Dedifferentiated amniotic fluid mesenchymal stem cell (primary cell): ENCODE data around the gene PKHD1.
"Not testable (repeated sequence)": the region's sequence is repeated elsewhere in the genome, so short reads cannot be mapped to it uniquely, and the experiment has no call there.

ENCODE experiments used
- DNase-seq: peaks from one replicate; pipeline ENCODE4 v3.0.0-alpha.2; 2016; ENCODE audit errors: extremely low spot score

The PKHD1 gene

DNA sequence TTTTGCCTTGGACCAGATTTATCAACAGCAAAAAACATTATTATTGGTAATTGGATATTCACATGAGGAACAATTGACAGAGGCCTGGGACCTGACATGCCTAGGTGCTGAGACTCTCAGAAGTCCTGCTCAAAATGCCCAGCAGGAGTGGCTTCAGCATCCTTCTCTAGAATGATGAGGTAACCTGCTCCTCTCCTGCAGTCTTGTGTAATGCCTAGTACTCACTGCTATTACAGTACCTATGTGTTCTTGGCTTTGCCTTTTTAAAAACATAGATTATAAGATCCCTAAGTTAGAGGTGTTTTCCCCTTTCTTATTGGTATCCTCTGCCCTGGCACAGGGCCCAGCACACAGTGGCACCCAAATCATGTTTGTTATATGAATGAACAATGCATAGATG lies 230.9 kb downstream of the PKHD1 start:
- no peak for DNase-seq

DNA sequence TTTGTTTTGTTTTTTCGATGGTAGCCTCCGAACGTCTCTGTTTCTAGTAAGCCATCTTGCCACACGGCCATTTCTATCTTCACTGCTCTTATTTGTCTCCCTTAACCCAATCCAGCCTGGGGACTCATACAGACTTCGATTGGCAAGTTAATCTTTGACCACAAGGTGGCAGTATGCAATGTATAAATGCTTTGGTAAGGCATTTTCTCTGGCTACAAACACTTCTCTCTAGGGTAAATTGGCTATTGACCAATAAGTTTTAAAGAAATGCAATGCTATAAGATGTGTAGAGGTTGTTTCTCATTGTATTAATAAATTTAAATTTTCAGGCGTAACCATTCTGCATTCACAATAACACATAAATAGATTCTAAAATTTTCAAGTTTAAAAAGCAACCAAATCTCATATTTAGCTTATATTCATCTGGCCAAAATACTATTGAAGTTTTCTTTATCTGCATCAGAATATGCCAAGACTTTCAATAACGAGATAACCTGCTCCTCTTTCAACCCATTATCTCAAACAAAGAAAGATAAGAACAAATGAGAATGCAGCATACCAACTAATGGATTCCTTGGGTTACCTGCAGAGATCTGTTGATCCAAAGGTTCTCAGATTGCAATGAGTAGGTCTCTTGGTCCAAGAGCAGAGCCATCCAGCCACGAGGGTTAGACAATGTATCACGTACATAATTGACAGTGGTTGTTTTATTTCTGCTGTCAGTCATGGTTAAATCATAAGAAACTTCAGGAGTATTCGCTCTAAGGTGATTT lies 231.9 kb downstream of the PKHD1 start:
- DNase-seq, result peak; percentile 56

DNA sequence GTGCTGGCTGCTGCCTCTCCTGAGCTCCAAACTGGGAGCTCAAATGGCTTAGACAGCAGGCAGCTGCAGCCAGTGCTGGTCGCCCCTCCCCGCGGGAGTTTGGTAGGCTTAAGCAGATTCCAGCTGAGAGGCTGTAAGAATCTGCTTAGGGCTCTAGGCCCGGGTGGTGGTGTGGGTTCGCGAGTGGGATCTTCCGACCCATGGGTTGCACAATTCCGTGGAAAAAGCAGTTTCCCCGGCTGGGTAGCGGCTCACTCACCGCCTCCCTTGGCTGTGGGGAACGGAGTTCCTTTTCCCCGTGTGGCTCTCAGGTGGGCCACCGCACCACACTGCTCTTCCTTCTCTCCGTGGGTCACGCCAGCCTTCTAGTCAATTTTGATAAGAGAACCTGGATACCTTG lies 232.5 kb downstream of the PKHD1 start:
- no peak for DNase-seq

DNA sequence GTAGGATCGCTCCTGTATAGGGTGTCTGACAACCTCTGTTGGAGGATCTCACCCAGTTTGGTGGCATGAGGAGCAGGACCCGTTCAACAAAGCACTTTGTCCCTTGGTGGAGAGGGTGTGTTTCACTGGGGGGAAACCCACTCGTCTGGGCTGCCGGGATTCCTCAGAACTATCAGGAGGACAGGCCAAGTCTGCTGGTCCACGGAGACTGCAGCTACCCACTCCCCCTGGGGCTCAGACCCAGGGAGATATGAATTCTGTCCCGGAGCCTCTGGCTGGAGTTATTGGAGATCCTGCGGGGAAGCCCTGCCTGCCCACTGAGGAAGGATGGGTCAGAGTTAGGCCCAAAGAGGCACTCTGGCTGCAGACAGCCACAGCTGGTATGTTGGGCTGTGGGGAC lies 233.1 kb downstream of the PKHD1 start:
- no peak for DNase-seq

DNA sequence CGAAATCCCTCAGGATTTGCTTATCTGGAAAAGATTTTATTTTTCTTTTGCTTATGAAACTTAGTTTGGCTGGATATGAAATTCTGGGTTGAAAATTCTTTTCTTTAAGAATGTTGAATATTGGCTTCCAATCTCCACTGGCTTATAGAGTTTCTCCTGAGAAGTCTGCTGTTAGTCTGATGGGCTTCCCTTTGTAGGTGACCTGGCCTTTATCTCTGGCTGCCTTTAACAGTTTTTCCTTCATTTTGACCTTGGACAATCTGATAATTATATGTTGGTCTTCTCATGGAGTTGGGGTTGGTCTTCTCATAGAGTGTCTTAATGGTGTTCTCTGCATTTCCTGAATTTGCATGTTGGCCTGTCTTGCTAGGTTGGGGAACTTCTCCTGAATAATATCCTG lies 234.3 kb downstream of the PKHD1 start:
- not testable (repeated sequence) for DNase-seq

DNA sequence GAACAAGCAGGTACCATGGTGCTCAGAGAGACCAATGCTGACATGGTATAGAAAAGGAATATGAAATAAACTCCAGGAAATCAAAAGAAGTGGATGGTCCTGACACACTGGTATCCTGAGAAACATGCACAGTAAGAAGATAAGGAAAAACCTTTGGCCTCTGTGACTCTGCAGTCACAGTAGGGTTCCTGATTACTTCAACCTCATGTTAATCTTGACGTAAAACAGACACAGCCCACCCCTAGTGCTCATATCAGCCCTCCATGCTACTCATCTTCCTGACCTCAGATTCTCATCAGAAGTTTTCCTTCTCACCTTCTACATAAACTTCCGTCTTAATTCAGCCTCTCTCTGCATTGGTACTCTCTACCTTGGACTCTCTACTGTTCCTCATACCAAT lies 240.9 kb downstream of the PKHD1 start:
- no peak for DNase-seq

DNA sequence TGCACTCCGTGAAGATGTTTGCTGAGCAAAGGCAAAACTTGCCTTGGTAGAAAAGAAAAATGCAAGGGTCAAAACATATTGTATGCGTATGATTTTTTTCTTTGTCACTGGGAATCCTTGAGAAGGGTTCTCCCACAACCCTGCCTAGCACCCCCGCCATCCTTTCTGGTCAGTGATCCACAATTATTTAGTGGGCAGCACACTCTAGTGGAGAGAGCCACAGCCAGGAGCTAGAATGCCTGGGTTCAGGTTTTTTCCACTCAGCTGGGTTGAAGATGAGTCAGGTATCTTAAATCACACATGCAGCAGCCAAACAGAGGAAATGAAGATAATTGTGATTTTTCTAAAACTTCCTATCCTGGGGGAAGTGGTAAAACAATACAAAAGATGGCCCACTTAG lies 243.1 kb downstream of the PKHD1 start:
- no peak for DNase-seq

DNA sequence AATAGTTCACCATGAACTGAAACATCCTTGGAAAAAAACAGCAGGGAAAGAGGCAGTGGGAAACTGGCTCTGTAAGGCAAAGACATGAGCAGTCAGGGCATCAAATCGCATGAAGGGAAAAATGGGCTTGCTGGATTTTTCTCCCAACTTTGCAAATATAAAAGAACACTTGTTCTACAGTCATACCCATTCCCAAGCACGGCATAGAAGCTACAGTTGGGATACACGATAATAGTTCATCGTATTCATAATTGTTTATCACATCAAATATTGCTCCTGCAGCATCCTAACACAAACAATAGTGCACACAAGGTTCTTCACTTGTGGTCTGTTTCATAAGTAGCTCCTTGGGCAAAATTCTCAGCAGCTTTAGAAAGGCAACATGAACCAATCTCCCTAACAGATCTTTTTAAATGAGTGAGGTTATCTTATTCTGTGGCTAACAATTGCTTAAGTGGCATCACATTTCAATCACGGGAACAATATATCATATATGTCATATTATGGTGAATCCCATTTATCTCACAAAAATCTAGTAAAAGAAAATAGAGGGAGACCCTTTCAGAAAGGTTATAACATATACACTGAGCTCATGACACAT lies 243.9 kb downstream of the PKHD1 start:
- DNase-seq, result no peak

DNA sequence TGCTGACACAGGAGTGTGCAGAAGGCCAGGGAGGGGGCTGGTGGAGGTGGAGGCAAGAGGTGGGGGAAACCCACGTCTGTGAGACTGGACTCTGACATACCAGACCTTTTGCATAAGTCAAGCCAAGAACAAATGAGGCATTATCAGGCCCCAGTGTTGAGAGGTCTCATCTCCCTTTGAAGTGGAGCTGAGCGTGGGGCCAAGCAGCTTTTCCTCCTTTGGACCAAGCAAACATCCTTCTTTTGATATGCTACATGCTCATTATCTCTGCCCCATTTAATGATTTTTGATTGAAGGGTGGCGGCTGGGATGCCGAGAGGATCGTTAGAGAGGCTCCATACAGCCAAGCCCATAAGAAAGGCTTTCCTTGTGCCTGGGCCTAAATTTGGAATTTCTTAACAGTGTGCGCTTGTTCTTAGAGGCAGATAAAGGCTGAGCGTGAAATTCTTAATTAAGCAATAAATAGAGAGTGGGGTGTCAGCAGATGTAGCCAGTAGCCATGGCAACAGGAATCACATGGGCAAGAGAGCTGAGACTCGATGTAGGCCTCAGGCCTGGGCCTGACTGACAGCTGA lies 244.5 kb downstream of the PKHD1 start:
- DNase-seq, result no peak

DNA sequence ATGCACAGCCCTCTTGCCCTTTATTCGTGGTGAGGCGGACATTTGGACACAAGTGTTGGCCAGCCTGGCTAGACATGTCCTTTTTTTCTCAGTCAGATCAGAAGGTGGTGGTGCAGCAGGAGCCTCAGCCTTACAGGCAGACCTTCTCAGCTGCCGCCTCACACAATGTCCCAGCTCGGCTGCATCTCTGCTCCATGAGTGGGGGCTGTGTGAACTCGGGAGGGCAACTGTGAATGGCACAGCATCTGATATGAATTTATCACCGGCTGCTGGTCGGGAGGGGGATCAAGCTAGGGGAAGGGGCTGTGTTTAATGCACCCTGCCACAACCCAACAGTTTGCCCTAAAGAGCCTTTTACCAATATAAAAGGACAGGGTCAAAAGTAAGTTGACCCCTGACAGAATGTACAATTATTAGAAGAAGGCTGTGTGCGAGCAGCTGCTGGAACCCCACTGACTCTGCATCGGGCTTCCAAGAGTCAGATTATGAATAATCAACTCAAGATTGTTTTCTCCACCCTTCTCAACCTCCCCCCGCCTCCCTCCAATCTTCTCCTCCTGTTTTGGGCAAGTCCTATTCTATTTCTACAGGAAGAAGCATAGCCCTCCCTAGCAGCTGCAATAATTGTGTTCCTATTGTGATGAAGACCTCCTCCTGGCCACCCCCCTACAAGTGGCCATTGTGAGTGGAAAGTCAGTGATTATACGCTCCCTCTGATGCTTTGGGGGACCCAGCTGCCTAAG lies 245.2 kb downstream of the PKHD1 start:
- DNase-seq, result no peak

DNA sequence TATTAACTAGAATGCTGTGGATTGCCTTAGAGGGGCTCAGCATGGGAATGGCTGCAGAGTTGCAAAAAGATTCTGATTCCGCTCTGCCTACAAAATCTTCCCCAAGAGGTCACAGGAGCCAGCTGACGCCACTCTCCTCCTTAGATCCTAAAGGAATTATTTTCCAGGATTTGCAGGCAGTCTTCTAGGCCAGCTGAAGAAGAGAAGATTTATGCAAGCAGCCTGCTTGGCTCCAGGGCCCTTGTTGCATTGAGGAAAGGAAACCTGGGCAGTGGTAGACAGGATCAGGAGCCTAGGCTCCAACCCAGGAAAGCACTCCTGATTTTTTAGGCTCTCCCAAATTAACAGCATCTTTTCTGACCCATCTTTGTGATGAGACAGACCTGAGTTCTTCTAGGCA lies 245.8 kb downstream of the PKHD1 start:
- no peak for DNase-seq

DNA sequence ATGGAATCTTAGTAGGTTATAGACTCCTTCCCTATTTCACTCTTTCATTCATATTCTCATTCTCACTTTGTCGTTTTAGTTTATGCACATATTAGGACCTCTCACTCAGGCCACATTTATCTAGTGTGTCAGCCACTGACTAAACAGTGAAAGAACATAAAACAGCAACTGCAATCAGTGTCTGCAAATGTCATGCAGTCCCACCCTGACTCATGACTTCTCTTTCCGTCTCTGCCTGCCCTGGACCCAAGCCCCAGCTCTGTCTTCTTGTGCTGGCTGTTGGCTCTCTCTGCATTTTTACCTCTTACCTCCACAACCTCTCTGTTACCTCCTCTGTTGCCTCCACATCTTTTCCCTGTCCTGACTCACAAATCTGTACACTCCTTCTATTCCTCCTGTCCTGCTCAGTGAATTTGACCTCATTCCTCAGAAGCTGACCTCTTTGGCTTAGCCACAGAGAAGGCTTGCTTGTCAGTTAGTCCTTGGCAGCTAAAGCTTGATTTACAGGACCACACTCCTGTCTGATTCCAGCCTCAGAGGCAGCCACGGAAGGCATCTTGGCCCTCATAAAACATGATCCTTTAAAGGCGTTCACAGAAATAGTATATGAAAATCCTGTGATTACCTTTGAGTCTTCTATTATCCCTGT lies 247.6 kb downstream of the PKHD1 start:
- DNase-seq, result no peak

DNA sequence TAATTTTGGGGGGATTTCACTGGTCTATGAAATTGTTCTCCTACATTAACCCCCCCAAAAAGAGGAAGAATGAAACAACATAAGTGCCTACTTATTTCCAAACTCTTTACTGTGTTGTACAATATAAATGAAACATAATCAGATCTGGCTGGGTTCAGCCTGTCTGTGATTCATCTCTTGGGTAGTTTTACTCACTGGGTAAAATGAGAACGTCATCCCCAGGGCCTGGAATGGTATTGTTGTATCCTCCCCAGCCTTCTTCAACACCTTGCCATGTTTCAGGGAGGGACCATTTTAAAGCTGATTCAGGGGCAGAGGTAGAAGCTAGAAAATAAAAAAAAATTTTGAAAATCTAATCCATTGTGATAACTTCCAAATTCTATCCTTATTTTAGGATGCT lies 256.7 kb downstream of the PKHD1 start:
- DNase-seq, result no peak

DNA sequence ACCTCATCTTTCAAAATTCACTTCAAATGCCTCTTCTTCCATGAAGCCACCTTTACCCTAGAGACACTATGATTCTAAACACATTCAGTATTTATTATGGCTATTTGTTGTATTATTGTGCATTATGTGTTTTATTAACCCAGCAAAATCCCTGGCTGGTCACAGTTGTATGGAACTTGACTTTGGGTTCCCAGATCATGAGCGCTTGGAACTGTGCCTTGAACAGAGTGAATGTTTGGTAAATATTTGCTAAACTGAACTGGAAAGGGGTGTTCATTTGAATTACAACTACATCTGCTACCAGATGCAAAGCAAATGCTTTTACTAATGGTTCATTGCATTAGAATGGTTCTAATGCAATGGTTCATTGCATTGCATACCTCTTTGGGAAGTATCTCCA lies 259.8 kb downstream of the PKHD1 start:
- DNase-seq, result no peak

DNA sequence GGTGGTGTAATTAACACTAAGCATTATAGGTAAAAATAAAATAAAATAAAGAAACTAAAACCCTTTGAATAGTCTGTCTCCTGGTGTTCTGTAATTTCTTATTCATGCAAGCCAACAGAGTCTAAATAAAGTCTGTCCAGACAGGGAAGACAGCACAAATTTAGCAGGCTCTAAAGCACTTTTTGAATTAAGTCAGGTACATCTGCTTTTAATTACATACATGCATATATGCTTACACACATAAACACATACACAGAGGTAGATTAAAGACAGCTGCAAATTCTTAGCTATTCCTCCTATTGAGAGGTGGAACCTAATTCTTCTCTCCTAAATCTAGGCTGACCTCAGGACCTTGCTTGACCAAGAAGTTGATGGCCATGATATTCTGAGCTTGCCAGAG lies 262.5 kb downstream of the PKHD1 start:
- DNase-seq, result no peak

DNA sequence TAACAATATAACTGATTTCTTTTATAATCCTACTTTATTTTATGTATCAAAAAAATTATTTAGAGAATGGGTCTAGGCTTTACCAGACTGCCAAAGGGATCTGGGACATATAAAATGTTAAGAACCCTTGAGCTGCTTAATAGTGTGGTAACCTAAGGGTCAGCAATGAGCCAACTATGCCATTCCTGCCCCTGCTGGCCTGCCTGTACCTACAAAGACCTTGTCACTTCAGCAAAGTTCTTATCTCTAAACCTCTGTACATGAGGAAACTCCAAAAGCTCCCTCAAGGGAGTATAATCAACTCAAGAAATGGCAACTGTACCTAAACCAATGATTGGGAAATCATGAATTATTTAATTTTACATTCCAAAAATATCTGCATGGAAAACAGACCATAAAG lies 266.9 kb downstream of the PKHD1 start:
- DNase-seq, result no peak

DNA sequence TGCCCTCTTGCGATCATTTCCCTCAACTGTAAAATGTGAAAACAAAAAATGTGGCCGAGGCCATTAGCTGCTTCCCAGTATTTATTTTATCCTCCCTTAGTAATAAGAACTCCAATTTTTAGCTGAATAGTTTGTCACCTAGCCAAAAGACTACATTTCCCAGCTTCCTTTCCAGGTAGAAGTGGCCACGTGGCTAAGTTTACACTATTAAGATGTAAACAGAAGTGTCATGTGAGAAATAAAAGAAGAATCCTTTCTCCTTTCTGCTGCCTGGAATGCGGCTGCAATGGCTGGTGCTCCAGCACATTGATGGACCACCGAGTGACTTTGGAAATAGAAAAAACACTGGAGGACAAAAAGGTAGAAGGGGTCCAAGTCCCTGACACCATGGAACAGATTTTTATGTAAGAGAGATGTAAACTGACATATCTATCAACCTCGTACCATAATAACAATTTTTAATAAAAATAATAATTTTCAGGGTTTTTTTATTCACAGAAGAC lies 268.8 kb downstream of the PKHD1 start:
- DNase-seq, result no peak

DNA sequence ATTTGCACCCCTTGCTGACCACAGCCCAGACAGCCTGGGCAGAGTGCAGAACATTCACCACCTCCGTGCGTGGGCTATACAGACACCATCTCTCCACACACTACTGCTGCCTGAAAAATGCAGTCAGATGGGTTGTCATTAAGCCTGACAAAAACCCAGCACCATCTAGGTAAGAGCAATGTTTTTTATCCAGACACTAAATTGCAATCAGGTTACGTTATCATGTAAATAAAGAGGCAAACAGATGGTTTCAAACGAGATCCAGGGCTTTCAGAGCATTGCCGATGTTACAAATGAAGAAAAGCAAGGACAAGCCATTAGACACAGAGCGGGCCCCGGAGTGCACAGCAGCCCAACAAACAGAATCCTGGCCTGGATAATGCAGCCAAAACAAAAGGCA lies 269.6 kb downstream of the PKHD1 start:
- DNase-seq, result no peak

DNA sequence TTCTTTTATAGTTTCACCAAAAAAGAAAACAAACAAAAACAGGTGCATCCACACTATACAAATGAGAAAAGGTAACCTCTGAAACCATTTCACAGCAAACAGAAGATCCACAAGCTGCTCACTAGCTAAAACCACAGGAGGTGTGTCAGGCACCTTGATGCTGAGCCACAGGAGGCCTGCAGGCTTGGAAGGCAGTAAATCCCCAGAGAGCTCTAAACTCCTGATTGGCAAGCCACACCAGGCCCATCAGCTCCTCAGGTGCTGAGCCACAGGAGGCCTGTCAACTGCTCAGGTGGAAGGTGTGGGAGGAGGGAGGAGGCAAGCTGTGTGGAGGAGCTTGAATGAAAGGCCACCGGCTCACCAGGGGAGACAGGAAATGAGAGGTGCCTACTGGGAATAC lies 273.0 kb downstream of the PKHD1 start:
- DNase-seq, result no peak

DNA sequence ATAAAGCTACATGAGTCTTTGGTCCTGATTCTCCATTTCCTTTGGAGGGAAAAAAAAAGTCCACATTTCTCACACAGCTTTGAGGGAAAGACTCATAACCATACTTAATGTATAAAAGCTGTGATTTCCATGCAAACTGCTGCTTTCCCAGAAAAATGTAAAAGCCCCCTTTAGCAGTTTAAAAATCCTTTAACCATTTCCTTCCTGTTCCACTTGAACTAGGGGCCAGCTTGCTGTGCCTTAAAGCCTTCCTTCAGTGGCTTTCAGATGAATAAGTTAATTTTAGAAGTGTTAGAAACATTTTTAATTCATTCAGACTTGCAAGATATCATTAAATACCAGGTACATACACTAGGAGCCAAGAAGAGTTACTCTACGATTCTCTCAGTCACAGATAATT lies 273.5 kb downstream of the PKHD1 start:
- no peak for DNase-seq

DNA sequence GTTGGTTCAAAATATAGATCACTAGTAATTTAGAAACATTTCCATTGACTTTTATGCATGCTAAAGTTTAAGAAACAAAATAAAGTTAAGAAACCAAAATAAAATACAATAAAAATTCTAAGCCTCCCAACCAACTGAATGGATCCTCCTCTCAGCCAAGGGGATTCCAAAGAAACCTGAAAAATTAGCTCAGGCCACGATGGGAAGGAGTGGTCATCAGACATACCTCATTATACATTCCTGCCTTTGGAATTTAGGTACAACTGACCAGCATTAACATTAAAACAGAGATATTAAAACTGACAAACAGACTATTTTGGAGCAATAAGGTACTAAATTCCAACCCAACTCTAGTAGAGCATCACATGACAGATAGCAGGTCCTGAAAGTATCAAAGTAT lies 275.2 kb downstream of the PKHD1 start:
- no peak for DNase-seq

DNA sequence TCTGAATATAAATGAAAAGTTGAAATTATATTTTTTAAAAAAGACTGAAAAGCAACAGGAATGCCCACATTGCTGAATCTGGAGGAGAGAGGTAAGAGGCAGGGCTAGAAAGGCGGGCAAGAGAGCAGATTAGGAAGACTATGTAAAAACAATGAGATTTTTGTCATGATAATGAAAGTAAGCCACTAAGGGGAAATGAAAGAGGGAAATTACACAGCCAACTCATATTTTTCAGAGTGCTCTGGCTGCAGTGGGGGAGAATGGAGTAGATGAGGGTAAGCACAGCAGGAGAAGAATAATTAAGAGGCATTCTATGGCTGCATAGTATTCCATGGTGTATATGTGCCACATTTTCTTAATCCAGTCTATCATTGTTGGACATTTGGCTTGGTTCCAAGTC lies 281.9 kb downstream of the PKHD1 start:
- no peak for DNase-seq
